ENCODE measurements around the gene FNIP1.

GRCh38 chr5:131608597-131608996 lies 188.2 kb downstream of the FNIP1 start:
- no peak for TF ChIP-seq CTCF (IDR thresholded peaks at IDR 0.05; ENCODE audit: poor library complexity, severe bottlenecking)
- no peak for TF ChIP-seq POLR2AphosphoS5 (IDR thresholded peaks at IDR 0.05)
- no peak for TF ChIP-seq RAD21 (conservative IDR thresholded peaks at IDR 0.05)

Measured in neural cell (in vitro differentiated cells).